ENCODE results near the gene RRP15. TPM values are rescaled to one million over a fixed set of nuclear protein-coding genes. Genes with fewer than 3 reads are reported as not detected.

The RRP15 gene
- total and polyA plus RNA-seq, 11 donors, result 4.1 to 25.3 (median 17.6) TPM

GRCh38 chr1:218369688-218370511 is 84.8 kb downstream of the RRP15 start:
- Histone ChIP-seq H3K36me3 (no peaks in the 10 kb centered on the region), H3K4me1 (peaks cover 0 to 63% (median 33%) of the 10 kb centered on the region in 12 donors)
- intact Hi-C loops (cut with DNase I), result loop anchor here in 4 of 10 donors (5.0 to 10.0 kb wide), 3 partner anchors 95 to 155 kb away; no protein-coding TSS in a partner anchor

GRCh38 chr1:218371927-218372672 is 87.0 kb downstream of the RRP15 start:
- Histone ChIP-seq H3K4me3 (peak overlapping the region in 1 of 12 donors; percentile 1), H3K4me1 (peaks cover 0 to 67% (median 37%) of the 10 kb centered on the region in 12 donors), H3K27ac (peak overlapping the region in 10 of 12 donors; percentile 3 to 83 (median 64)), H3K27me3 (no peaks in the 10 kb centered on the region), H3K9me3 (no peaks in the 10 kb centered on the region), H3K36me3 (no peaks in the 10 kb centered on the region)
- peak in 3 of 4 donors; percentile 67 to 74 (median 72) for ATAC-seq
- intact Hi-C loops (cut with DNase I), result loop anchor here in 1 of 10 donors (5.0 kb wide), 1 partner anchor 105 kb away; no protein-coding TSS in a partner anchor
- DNase-seq, result peak in 2 of 5 donors; percentile 36 to 39
- WGBS, 4 donors, result 18 to 34% (median 29%) methylated on average over 8 of the region's 8 CpGs
- TF ChIP-seq POLR2A (IDR thresholded peaks at IDR 0.05) (no peak), CTCF (IDR thresholded peaks at IDR 0.05) (no peak)

More at GRCh38 chr1:218369688-218370511, 84.8 kb downstream of the RRP15 start:
- no peaks in the 10 kb centered on the region for H3K27me3 ChIP-seq
- no peak for DNase-seq
- H3K9me3 ChIP-seq, result no peaks in the 10 kb centered on the region
- WGBS, 4 donors, result 58 to 79% (median 70%) methylated on average over 2 of the region's 2 CpGs
- H3K4me3 ChIP-seq, result peak overlapping the region in 1 of 12 donors; percentile 1
- ATAC-seq, result peak in 2 of 4 donors; percentile 33 to 52
- H3K27ac ChIP-seq, result peak overlapping the region in 9 of 12 donors; percentile 25 to 83 (median 64)
- TF ChIP-seq POLR2A (IDR thresholded peaks at IDR 0.05) (no peak), CTCF (IDR thresholded peaks at IDR 0.05) (no peak)

- Histone ChIP-seq H3K9me3 (no peaks in the 10 kb centered on the region), H3K4me3 (no peak overlapping the region), H3K4me1 (peaks cover 0 to 71% (median 41%) of the 10 kb centered on the region in 12 donors), H3K36me3 (no peaks in the 10 kb centered on the region), H3K27me3 (no peaks in the 10 kb centered on the region), H3K27ac (peak overlapping the region in 9 of 12 donors; percentile 32 to 73 (median 53))
- intact Hi-C loops (cut with DNase I), result loop anchor here in 1 of 10 donors (5.0 kb wide), 1 partner anchor 103 kb away; no protein-coding TSS in a partner anchor
- DNase-seq (no peak), ATAC-seq (peak in 3 of 4 donors; percentile 26 to 67 (median 32))
- WGBS, 4 donors, result 30 to 39% (median 32%) methylated on average over 7 of the region's 7 CpGs
- TF ChIP-seq POLR2A (IDR thresholded peaks at IDR 0.05) (no peak), CTCF (IDR thresholded peaks at IDR 0.05) (no peak)
These were observed 89.6 kb downstream of the RRP15 start for GRCh38 chr1:218374401-218375353.
